ENCODE data around the gene ZNF677.
"Not testable (repeated sequence)": the region's sequence is repeated elsewhere in the genome, so short reads cannot be mapped to it uniquely, and the experiment has no call there.

ZNF677 gene

DNA sequence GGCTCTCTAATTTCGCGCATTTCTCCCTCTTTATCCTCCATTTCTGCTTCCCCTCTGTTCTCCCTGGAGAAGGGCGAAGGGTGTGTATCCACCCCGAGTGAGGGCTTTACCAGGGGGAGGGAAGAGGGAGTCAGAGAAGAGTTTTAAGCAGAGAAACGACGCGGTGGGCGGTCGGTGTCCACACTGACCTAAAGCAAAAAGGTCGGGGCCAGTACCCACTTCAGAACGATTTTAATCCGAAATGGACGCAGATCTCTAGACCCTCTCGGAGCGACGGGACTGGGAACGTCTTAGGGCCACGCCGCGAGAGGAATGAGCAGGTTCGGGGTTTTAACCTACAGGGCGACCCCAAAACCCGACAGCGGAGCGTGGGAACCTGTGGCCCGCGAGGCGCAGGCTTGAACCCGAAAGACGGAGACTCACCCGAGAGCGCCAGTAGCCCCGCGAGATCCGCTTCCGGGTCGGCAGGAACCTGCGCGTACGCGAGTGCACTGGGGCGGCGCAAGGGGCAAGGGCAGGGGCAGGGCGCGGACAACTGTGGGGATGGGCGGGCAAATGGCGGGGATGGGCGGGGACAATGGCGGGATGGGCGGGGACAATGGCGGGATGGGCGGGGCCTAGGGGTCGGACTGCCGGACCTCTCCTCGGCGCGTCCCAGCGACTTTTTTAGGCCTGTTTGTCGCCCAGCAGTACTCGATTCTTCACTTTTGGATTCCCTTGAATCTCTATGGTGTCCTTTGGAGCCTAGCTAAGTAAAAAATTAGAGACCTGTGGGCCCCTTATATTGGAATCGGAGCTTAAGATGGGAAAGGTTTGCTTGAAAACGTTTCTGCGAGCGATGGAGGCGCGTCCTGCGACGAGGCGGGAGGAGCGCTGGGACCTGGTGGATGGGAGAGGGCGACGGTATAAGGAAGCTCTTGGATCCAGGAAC, at the start of gene ZNF677:
Gene ZNF677 (minus strand): TSS at position 463 of the 931 bp plus-strand sequence. CDS start 3,323 bp downstream, outside the sequence.
- peak; percentile 63 for DNase-seq (ENCODE audit: low read depth)

DNA sequence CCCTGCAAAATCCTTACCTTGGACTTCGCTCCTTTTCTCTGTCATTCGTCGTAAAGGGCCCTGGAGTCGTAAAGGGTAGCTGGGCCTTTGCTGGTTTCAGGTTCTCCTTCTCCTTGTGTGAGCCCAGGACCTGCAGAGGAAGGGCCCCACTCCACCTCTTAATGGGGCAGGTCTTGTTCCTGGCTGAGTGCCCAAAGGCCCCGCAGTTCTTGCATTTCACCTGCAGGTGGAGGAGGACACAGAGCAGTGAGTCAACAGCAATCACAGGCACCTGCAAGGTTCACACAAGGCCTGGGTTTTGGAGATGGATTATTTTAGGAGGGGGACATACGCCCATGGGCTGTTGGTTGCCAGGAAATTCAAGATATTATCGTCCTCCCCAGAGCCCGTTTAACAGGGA, 46.7 kb upstream of the ZNF677 start:
- not testable (repeated sequence) for DNase-seq (ENCODE audit: low read depth)

DNA sequence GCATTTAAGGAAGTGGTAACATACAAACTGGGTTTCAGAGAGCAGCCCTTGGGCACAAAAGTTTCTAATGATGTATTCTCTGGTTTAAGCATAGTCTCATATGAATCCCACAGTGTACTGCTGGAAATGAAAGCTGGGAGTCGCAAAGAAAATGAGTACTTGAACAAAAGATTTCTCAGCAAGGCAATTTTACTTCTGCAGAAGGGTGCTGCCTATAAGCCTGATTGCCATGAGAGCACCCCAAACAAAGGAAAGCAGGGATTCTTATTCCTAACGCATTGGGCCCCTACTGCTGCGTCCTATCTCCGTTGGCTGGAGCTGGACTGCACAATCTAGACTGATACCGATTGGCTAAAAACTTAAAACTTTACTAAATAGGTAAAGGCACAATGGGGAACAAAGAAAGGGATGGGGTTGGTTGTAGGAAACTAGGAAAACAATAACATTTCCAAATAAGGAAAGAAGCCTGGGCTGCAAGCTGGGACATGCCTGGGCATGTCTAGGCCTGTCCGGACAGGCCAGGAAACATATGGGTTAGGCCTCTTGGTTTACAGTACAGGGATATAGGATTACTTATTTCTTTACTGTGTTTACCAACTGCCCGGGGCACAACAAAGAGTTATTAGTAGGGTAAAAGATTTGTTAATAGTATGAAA, 40.2 kb upstream of the ZNF677 start:
- DNase-seq (ENCODE audit: low read depth) = no peak

DNA sequence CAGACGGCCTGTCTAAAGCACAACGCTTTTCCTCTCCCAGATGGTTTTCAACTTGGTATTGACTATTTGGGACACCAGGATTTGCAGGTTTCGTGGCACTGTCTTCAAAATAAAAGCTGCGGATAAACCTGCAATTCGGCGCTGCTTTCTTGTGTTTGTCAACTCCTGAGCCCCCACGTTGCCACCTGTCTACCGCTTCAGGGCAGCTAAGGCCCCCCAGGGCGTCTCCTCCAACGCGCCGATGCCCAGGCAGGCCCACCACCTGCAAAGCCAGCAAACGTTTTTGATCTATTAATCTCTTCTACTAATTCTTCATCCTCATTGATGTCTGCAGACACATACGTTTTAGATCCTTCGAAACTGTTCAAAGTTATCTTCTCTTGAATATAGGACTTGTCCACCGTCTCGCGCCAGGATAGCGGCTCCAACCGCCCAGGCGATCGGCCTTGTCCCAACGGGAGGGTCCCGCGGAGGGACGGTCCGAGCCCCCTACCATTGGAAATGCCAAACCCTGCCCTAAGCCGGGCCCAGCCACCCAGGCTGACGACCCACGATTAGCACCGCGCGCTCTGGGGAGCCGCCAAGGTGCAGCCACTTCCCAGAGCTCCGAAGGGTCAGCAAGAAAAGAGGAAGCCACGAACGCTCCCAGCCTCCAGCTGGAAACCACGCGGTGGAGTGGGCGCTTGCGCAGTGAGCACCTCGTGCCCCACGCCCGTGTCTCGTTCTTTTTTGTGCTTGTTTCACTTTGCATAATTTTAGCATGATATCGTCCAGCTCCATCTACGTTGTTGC, 36.3 kb upstream of the ZNF677 start:
- DNase-seq (ENCODE audit: low read depth) = no peak

DNA sequence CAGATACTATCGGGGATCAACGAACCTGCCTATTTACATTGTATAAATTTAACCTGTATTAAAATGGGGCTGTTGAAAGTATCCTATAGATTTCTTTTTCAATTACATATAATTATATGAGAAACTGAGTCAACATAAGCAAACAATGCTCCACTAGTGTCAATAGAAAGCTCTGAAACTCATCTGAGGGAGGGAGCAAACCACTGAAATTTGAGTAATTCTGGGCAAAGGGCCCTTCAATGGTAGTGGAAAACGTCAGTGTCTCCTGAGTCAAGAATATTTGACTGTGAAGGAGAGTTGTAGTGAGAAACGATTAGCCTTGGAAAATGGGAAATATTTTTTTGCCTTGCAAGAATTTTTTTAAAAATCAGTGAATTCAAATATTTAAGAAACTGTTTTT, 30.4 kb upstream of the ZNF677 start:
- no peak for DNase-seq (ENCODE audit: low read depth)

- not testable (repeated sequence) for DNase-seq (ENCODE audit: low read depth)
These were observed 27.3 kb upstream of the ZNF677 start for GRCh38 chr19:53281947-53282346.

DNA sequence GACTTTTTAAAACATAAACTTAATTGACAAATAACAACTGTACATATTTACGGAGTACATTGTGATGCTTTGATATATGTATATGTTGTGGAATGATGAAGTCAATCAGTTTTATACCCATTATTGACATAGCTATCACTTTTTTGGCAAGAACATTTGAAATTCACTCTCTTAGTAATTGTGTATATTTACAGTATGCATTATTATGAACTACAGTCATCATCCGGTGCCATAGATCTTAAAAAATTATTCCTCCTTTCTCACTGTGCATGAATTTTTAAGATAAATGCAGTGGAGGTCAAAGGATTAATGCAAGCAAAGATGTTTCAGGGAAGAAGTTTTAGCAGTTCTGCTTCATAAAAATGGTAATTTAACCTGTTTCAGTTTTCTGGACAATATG, 20.8 kb upstream of the ZNF677 start:
- DNase-seq (ENCODE audit: low read depth) = no peak

- no peak for DNase-seq (ENCODE audit: low read depth)
These were observed 17.4 kb upstream of the ZNF677 start for GRCh38 chr19:53272044-53272443.

- not testable (repeated sequence) for DNase-seq (ENCODE audit: low read depth)
These were observed 15.2 kb upstream of the ZNF677 start for GRCh38 chr19:53269861-53270260.

- DNase-seq (ENCODE audit: low read depth) = not testable (repeated sequence)
These were observed 12.9 kb upstream of the ZNF677 start, which contains the start of gene VN1R4 for GRCh38 chr19:53267623-53268022. TSS of gene VN1R4 (minus strand) at chr19:53267723. CDS start at chr19:53267665, 58 bp downstream.

GRCh38 chr19:53257715-53258342, 3.2 kb upstream of the ZNF677 start, which contains the start of gene VN1R2:
TSS of gene VN1R2 (plus strand) at chr19:53258292. CDS start at chr19:53258376, 84 bp downstream.
- DNase-seq (ENCODE audit: low read depth) = not testable (repeated sequence)

GRCh38 chr19:53246498-53246897, 8.2 kb downstream of the ZNF677 start:
- no peak for DNase-seq (ENCODE audit: low read depth)

DNA sequence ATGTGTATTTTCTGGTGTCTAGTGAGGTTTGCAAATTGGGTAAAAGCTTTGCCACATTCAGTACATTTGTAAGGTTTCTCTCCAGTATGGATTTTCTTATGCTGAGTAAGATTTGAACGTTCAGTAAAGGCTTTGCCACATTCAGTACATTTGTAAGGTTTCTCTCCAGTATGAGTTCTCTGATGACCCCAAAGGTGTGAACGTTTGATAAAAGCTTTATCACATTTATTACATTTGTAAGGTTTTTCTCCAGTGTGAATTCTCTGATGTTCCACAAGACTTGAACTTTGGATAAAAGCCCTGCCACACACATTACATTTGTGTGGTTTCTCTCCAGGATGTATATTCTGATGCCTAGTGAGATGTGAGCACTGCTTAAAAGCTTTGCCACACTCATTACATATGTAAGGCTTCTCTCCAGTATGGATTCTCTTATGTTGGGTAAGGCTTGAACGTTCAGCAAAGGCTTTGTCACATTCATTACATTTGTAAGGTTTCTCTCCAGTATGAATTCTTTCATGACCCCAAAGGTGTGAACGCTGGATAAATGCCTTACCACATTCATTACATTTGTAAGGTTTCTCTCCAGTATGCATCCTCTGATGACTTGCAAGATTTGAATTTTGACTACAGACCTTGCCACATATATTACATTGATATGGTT, 17.4 kb downstream of the ZNF677 start:
- no peak for DNase-seq (ENCODE audit: low read depth)

DNA sequence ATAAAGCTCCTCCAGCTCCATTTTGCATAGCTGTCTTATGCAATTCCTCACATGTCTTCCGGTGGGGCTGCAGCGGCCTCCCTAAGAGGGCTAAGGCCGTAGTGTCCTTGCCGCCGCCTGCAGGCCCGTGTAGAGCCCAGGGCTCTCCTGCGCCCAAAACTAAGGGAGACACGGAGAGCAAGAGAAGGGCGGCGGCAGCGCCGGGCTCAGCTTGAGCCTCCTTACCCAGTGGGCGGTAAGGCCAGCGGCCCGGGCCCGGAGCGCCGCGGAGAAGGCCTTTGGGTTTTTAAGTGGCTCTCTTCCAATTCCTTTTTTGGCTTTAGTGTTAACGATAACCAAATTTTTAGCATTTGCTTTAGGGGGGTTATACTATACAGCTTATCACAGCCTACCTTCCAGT, 30.1 kb downstream of the ZNF677 start:
- no peak for DNase-seq (ENCODE audit: low read depth)

DNA sequence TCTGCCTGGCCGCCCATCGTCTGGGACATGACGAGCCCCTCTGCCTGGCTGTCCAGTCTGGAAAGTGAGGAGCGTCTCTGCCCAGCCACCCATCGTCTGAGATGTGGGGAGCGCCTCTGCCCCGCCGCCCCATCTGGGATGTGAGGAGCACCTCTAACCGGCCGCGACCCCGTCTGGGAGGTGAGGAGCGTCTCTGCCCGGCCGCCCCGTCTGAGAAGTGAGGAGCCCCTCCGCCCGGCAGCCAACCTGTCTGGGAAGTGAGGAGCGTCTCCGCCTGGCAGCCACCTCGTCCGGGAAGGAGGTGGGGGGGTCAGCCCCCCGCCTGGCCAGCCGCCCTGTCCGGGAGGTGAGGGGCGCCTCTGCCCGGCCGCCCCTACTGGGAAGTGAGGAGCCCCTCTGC, 32.0 kb downstream of the ZNF677 start:
- not testable (repeated sequence) for DNase-seq (ENCODE audit: low read depth)

DNA sequence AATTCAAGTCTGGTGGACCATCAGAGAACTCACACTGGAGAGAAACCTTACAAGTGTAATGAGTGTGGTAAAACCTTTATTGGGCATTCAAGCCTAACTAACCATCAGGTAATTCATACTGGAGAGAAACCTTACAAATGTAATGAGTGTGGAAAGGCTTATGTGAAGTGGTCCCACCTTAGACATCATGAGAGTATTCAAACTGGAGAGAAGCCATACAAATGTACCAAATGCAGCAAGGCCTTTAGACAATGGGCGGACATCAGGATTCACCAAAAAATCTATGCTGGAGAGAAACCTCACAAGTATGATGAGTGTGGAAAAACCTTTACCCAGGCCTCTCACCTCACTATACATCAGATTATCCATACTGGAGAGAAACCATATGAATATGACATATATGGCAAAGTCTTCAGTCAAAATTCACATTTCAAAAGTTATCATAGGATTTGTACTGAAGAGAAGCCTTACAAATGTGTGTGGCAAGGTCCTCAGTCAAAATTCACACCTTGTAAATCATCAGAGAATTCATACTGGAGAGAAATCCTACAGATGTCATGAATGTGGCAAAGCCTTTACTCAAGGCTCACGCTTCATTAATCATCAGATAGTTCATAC, 41.9 kb downstream of the ZNF677 start:
- no peak for DNase-seq (ENCODE audit: low read depth)

DNA sequence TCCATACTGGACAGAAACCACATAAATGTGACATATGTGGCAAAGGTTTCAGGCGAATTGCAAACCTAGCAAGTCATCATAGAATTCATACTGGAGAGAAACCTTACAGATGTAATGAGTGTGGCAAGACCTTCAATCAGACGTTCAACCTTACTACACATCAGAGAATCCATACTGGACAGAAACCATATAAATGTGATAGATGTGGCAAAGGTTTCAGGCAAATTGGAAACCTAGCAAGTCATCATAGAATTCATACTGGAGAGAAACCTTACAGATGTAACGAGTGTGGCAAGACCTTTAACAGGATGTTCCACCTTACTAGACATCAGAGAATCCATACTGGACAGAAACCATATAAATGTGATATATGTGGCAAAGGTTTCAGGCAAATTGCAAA, 43.1 kb downstream of the ZNF677 start:
- not testable (repeated sequence) for DNase-seq (ENCODE audit: low read depth)

GRCh38 chr19:53196777-53197396, 57.8 kb downstream of the ZNF677 start:
- peak; percentile 99 for DNase-seq (ENCODE audit: low read depth)

GRCh38 chr19:53195265-53195903, 59.3 kb downstream of the ZNF677 start:
- peak; percentile 57 for DNase-seq (ENCODE audit: low read depth)
